Measurements from ENCODE around the gene ARHGEF37.
A peak's percentile ranks its signal among the peaks of the same experiment; 100 is the strongest.

ARHGEF37 gene

GRCh38 chr5:149617760-149618306 lies 36.5 kb downstream of the ARHGEF37 start:
- TF ChIP-seq CTCF (IDR thresholded peaks at IDR 0.05; ENCODE audit: insufficient read depth, missing control alignments): no peak
- FAIRE-seq (no peak), DNase-seq (ENCODE audit: insufficient read length, low spot score) (no peak)

DNA sequence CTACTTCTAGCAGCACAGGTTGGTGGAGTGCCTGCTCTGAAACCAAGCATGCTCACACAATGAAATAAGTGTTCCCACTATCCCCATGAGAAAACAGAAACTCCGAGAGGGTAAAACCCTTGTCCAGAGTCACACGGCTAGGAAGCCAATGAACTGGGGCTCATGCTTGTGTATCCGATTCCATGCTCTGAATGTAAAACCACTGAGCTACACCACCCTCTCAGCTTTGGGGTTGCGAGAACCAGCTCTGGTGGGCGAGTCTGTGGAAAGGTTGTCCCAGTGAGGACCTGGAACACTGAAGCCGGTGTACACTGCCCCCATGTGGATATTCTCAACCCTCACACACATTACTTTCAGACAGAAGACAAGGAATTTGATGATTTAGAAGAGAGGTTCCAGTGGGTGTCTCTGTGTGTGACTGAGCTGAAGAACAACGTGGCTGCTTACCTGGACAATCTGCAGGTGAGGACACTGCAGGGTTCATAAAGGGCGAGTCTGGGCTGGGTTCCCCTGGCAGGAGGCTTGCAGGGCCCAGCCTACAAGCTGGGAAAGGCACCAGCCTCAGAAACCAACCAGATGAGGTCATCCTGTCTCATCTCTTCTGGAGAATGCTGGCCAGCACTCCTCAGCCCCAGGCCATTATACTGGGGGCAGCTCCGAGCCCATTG lies 37.4 kb downstream of the ARHGEF37 start:
- FAIRE-seq (no peak), DNase-seq (ENCODE audit: insufficient read length, low spot score) (peak; percentile 42)
- TF ChIP-seq CTCF (IDR thresholded peaks at IDR 0.05; ENCODE audit: insufficient read depth, missing control alignments): peak; percentile 76

DNA sequence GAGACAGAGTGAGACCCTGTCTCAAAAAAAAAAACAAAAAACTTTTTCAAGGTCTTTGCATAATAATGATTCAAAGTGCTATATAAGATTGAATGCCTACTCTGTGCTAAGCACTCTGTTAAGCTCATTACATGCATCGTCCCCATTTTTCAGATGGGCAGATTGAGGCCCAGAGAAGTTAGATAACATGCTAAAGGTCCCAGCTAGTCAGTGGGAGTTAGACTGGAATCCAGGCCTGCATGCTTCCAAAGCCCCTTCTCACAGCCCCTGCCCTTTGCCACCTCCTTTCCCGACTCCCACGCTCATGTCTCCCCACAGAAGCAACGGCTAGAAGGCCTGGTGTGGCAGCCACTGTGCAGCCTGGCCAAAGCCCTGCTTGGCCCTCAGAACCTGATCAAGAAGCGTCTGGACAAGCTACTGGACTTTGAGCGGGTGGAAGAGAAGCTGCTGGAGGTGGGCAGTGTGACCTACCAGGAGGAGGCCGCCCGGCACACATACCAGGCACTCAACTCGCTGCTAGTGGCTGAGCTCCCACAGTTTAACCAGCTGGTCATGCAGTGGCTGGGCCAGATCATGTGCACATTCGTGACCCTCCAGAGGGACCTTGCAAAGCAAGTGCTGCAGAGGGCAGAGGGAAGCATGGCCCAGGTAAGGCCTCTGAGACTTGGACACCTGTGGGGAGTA lies 40.3 kb downstream of the ARHGEF37 start:
- DNase-seq (ENCODE audit: insufficient read length, low spot score) (no peak), FAIRE-seq (no peak)
- TF ChIP-seq CTCF (IDR thresholded peaks at IDR 0.05; ENCODE audit: insufficient read depth, missing control alignments): no peak

DNA sequence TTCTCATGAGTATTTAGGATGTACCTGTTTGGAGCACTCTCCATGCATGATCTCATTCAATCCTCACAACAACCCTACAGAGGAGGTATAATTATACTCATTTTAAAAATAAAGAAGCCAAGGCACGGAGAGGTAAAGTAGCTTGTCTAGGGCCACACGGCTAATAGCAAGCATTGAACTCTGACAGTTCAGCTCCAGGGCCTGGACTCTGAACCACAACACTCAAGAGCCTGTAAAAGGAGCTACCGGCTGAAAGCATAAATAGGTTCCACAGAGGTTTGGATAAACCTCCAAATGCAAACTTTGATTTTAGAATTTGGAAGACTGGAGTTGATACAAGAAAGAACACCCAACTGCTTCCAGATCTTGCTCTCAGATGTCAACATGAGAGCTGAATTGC lies 41.2 kb downstream of the ARHGEF37 start:
- FAIRE-seq (no peak), DNase-seq (ENCODE audit: insufficient read length, low spot score) (no peak)
- TF ChIP-seq CTCF (IDR thresholded peaks at IDR 0.05; ENCODE audit: insufficient read depth, missing control alignments): no peak

DNA sequence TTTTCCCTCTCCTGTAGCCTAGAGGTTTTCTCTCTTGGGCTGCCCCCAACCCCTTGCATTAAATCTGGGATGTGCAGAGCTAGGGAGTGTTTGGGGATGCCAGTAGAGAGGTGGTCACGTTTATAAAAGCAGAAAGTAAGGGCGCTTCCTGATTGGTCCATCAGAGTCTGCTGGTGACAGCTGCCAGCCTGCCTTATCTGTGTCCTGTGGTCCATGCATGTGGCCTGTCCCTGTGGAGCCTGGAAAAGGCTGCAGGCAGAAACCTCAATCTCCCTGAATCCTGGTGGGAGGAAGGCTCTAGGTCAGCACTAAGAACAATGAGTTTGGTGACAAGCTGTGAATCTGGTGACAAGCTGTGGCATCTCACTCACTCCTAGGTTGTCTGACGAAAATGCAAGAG lies 42.2 kb downstream of the ARHGEF37 start:
- FAIRE-seq (no peak), DNase-seq (ENCODE audit: insufficient read length, low spot score) (no peak)
- no peak for TF ChIP-seq CTCF (IDR thresholded peaks at IDR 0.05; ENCODE audit: insufficient read depth, missing control alignments)

GRCh38 chr5:149627070-149627469 lies 45.8 kb downstream of the ARHGEF37 start:
- DNase-seq (ENCODE audit: insufficient read length, low spot score) (no peak), FAIRE-seq (no peak)
- TF ChIP-seq CTCF (IDR thresholded peaks at IDR 0.05; ENCODE audit: insufficient read depth, missing control alignments): no peak

DNA sequence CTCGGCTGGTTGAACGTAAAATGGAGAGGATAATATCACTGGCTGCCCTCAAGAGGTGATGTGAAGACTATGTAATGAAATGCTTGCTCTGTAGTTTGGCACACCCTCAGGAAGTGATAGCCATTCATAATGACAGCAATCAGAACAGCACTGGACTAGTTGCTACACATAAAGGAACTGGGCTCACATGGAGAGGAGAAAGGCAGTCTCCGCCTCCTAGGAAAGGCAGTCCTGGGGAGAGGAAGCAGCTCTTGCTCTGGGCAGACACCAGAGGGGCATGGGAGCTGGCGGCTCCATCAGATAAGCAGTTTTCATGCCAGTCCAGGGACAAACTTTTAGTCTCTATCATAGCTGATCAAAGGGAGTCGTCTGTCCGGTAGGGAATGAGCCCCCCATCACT lies 46.9 kb downstream of the ARHGEF37 start:
- no peak for TF ChIP-seq CTCF (IDR thresholded peaks at IDR 0.05; ENCODE audit: insufficient read depth, missing control alignments)
- no peak for FAIRE-seq
- no peak for DNase-seq (ENCODE audit: insufficient read length, low spot score)
